ENCODE data around the gene MBD3L4.

DNA sequence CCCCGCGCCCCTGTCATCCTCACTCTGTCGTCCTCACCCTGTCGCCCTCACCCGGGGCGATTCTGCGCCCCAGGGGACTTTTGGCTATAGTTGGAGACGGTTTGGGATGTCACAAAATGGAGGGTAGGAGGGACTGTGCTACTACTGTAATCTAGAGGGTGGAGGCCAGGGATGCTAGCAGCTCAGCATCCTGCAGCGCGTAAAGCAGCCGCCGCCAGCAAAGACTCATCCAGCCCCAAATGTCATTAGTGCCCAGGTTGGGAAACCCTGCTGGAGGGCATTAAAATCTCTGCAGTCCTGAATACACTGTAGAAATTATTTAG, 29.9 kb upstream of the MBD3L4 start:
- TF ChIP-seq, protein P1, sequence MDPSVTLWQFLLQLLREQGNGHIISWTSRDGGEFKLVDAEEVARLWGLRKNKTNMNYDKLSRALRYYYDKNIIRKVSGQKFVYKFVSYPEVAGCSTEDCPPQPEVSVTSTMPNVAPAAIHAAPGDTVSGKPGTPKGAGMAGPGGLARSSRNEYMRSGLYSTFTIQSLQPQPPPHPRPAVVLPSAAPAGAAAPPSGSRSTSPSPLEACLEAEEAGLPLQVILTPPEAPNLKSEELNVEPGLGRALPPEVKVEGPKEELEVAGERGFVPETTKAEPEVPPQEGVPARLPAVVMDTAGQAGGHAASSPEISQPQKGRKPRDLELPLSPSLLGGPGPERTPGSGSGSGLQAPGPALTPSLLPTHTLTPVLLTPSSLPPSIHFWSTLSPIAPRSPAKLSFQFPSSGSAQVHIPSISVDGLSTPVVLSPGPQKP (IDR thresholded peaks at IDR 0.05; ENCODE audit: low read depth, low read length): no peak
- TF ChIP-seq POLR2A (IDR thresholded peaks at IDR 0.05; ENCODE audit: low read depth, low read length) (no peak), TBL1XR1 (IDR thresholded peaks at IDR 0.05; ENCODE audit: low read depth, low read length) (no peak), NFIC (IDR thresholded peaks at IDR 0.05; ENCODE audit: low read depth, low read length) (no peak), FOXK2 (IDR thresholded peaks at IDR 0.05) (no peak), FOS (IDR thresholded peaks at IDR 0.05; ENCODE audit: borderline replicate concordance, extremely low read depth, insufficient read length) (no peak), ETV6 (conservative IDR thresholded peaks at IDR 0.05 in 1 of 2, IDR thresholded peaks at IDR 0.05 in 1 of 2; ENCODE audit: borderline replicate concordance in 1 of 2, low read depth in 1 of 2) (no peak), SIX5 (IDR thresholded peaks at IDR 0.05; ENCODE audit: low read depth, low read length, severe bottlenecking) (no peak), EZH2 (IDR thresholded peaks at IDR 0.05; ENCODE audit: borderline replicate concordance, control insufficient read depth, low read depth, low read length) (no peak), ZNF217 (IDR thresholded peaks at IDR 0.05) (no peak)
- TF ChIP-seq, protein P2, sequence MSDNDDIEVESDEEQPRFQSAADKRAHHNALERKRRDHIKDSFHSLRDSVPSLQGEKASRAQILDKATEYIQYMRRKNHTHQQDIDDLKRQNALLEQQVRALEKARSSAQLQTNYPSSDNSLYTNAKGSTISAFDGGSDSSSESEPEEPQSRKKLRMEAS (IDR thresholded peaks at IDR 0.05; ENCODE audit: low read depth, low read length): no peak
- TF ChIP-seq, protein P3, sequence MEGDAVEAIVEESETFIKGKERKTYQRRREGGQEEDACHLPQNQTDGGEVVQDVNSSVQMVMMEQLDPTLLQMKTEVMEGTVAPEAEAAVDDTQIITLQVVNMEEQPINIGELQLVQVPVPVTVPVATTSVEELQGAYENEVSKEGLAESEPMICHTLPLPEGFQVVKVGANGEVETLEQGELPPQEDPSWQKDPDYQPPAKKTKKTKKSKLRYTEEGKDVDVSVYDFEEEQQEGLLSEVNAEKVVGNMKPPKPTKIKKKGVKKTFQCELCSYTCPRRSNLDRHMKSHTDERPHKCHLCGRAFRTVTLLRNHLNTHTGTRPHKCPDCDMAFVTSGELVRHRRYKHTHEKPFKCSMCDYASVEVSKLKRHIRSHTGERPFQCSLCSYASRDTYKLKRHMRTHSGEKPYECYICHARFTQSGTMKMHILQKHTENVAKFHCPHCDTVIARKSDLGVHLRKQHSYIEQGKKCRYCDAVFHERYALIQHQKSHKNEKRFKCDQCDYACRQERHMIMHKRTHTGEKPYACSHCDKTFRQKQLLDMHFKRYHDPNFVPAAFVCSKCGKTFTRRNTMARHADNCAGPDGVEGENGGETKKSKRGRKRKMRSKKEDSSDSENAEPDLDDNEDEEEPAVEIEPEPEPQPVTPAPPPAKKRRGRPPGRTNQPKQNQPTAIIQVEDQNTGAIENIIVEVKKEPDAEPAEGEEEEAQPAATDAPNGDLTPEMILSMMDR (IDR thresholded peaks at IDR 0.05 in 2 of 3, conservative IDR thresholded peaks at IDR 0.05 in 1 of 3; ENCODE audit: control insufficient read depth in 2 of 3, extremely low read depth in 1 of 3, insufficient read depth in 1 of 3, low read depth in 3 of 3, low read length in 3 of 3): no peak

All from GM12878 (cell line).